Thoracic aorta (tissue), 2 donors: ENCODE measurements around the gene TCN2. TPM values are rescaled to one million over a fixed set of nuclear protein-coding genes. Genes with fewer than 3 reads are reported as not detected.

ENCODE experiments used
- ATAC-seq: fragments of 150-250 bp; one replicate; pipeline ENCODE4 v1.8.0; 2017; ENCODE audit warnings: low read depth; ENCODE audit not compliant: insufficient number of reproducible peaks, low FRiP score
- DNase-seq: peaks from one replicate; pipeline ENCODE4 v3.0.0-alpha.2; 2020; ENCODE audit warnings: low spot score
- H3K27ac ChIP-seq, 2 donors: fragments of 200-600 bp; sonication (generic); 1 replicate in 1 of 2; 2 replicates in 1 of 2; pipeline ENCODE4 v1.5.1; 2016; ENCODE audit warnings: mild to moderate bottlenecking in 2 of 2, moderate library complexity in 2 of 2
- H3K27me3 ChIP-seq: fragments of 200-600 bp; sonication (generic); replicated peaks from 2 replicates; pipeline ENCODE4 v1.6.0; 2016; ENCODE audit warnings: mild to moderate bottlenecking; ENCODE audit not compliant: insufficient read depth
- H3K36me3 ChIP-seq: fragments of 200-600 bp; sonication (generic); one replicate; pipeline ENCODE4 v1.5.1; 2016
- H3K4me1 ChIP-seq, 2 donors: fragments of 200-600 bp; sonication (generic); 1 replicate in 1 of 2; 2 replicates in 1 of 2; pipeline versions ENCODE4 v1.5.1 to v1.6.0; 2016; ENCODE audit warnings: low read depth in 2 of 2, mild to moderate bottlenecking in 1 of 2; ENCODE audit not compliant: control insufficient read depth in 1 of 2
- H3K4me3 ChIP-seq: fragments of 200-600 bp; sonication (generic); 2 replicates; pipeline ENCODE4 v1.5.1; 2016; ENCODE audit warnings: mild to moderate bottlenecking
- H3K9me3 ChIP-seq: fragments of 200-600 bp; sonication (generic); 2 replicates; pipeline ENCODE4 v1.5.1; 2016
- total RNA-seq, 2 donors: library from RNA; depleted of rRNA; stranded (reverse); fragments of >200 nt; gene quantifications; one replicate each; pipeline versions ENCODE4 v1.1.0 to v1.2.3, GENCODE V29; 2016
- TF ChIP-seq, protein P1 (sequence below): fragments of 200-600 bp; sonication (generic); IDR thresholded peaks from one replicate; pipeline ENCODE4 v1.5.1; 2019; ENCODE audit warnings: antibody characterized with exemption

TCN2 gene
- total RNA-seq, 2 donors from 2014 or later, result 33.9 to 82.0 TPM

DNA sequence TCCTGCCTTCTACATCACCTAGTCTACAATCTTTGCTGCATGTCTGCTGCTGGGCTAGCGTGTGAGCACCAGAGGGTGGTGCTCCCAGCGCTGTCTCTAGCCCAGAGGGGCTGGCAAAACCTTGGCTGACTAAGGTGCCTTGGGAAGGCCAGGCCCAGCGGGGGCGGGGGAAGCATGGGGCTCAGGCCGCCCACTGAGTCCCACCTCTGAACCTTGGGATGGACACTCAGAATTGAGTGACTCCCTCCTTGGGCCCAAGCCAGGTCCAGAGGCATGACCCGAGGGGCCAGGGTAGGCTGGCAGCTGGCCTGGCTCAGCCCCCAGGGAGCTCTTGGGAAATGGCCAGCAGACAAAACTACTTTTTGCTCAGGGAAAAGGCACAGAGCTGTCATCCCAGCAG lies 24.9 kb upstream of the TCN2 start:
- H3K4me1 ChIP-seq, result no peaks in the 10 kb centered on the region
- TF ChIP-seq, protein P1, sequence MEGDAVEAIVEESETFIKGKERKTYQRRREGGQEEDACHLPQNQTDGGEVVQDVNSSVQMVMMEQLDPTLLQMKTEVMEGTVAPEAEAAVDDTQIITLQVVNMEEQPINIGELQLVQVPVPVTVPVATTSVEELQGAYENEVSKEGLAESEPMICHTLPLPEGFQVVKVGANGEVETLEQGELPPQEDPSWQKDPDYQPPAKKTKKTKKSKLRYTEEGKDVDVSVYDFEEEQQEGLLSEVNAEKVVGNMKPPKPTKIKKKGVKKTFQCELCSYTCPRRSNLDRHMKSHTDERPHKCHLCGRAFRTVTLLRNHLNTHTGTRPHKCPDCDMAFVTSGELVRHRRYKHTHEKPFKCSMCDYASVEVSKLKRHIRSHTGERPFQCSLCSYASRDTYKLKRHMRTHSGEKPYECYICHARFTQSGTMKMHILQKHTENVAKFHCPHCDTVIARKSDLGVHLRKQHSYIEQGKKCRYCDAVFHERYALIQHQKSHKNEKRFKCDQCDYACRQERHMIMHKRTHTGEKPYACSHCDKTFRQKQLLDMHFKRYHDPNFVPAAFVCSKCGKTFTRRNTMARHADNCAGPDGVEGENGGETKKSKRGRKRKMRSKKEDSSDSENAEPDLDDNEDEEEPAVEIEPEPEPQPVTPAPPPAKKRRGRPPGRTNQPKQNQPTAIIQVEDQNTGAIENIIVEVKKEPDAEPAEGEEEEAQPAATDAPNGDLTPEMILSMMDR, result no peak
- H3K4me3 ChIP-seq, result no peak overlapping the region
- no peak for ATAC-seq
- H3K27ac ChIP-seq, result no peak overlapping the region
- H3K36me3 ChIP-seq, result peaks cover 97% of the 10 kb centered on the region
- H3K9me3 ChIP-seq, result no peaks in the 10 kb centered on the region
- no peak for DNase-seq
- no peaks in the 10 kb centered on the region for H3K27me3 ChIP-seq

DNA sequence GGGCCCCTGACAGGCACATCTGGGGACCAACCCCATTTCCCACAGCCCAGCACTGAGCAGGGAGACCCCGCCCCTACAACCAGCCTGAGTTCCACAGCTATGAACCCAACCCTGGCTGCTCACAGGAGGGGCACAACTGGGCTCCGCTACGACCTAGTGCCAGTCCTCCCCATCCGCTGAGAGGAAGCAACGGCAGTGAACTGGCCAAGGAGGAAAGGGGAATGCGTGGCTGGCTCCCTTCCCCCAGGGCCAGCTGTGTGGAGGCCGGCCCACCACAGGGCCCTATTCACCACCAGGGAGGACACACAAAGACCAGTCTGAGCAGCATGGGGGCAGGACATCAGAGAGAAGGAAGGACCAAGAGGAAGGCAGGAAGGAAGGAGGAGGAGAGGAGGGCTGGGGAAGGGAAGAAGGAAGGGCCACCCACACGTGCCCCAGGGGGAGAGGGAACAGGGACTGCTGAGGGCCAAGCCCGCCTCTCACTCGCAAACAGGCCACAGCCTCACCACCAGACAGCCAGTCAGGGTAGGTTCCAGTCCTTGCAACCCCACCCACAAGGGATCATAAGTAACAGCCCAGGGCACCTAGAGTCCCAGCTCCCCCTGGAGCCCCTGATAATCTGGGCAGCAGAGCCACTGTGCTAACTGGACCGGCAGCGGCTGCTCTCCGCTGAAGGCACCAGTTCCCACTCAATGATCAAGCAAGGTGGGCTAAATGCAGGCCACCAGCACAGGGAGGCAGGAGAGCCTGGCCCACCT lies 24.0 kb upstream of the TCN2 start:
- H3K4me1 ChIP-seq, result no peaks in the 10 kb centered on the region
- ATAC-seq (no peak), DNase-seq (no peak)
- H3K27ac ChIP-seq, result no peak overlapping the region
- H3K36me3 ChIP-seq, result peaks cover 97% of the 10 kb centered on the region
- TF ChIP-seq, protein P1, result no peak
- H3K4me3 ChIP-seq, result no peak overlapping the region
- H3K9me3 ChIP-seq, result no peaks in the 10 kb centered on the region
- no peaks in the 10 kb centered on the region for H3K27me3 ChIP-seq

DNA sequence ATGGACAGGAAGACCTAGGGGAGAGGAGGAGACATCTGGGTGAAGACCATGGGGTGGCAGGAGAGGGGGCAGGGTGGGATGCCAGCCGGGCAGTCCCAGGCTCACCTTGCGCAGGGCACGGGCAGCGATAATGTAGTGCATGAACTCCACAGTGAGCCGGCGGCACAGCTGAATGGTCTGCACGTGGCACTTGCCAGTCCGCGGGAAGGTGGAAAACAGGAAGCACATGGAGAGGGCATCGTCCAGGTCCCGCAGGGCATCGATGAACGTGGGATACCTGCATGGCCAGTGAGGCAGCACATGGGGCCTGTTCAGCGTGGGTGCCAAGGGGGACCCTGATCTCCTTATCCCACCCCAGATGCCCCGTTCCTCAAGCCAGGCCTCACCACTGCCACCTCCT lies 22.5 kb upstream of the TCN2 start:
- ATAC-seq (no peak), DNase-seq (no peak)
- Histone ChIP-seq H3K9me3 (no peaks in the 10 kb centered on the region), H3K27me3 (no peaks in the 10 kb centered on the region), H3K27ac (no peak overlapping the region), H3K36me3 (peaks cover 94% of the 10 kb centered on the region), H3K4me1 (no peaks in the 10 kb centered on the region), H3K4me3 (no peak overlapping the region)
- TF ChIP-seq, protein P1, result no peak

DNA sequence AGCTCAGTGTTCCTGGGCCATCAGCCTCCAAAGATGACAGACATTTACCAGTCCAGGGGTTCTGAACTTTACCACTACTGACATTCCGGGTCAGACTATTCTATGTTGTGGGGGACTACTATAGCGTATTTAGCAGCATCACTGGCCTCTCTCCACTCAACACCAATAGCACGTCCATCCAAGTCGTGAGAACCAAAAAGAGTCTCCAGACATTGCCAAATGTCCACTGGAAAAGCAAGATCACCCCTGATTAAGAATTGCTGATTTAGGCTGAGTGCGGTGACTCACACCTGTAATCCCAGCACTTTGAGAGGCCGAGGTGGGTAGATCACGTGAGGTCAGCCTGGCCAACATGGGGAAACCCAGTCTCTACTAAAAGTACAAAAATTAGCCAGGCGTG lies 20.6 kb upstream of the TCN2 start:
- no peaks in the 10 kb centered on the region for H3K9me3 ChIP-seq
- ATAC-seq (no peak), DNase-seq (no peak)
- TF ChIP-seq, protein P1, result no peak
- peaks cover 11 to 15% of the 10 kb centered on the region in 2 donors for H3K4me1 ChIP-seq
- no peak overlapping the region for H3K27ac ChIP-seq
- H3K27me3 ChIP-seq, result no peaks in the 10 kb centered on the region
- no peak overlapping the region for H3K4me3 ChIP-seq
- peaks cover 75% of the 10 kb centered on the region for H3K36me3 ChIP-seq

DNA sequence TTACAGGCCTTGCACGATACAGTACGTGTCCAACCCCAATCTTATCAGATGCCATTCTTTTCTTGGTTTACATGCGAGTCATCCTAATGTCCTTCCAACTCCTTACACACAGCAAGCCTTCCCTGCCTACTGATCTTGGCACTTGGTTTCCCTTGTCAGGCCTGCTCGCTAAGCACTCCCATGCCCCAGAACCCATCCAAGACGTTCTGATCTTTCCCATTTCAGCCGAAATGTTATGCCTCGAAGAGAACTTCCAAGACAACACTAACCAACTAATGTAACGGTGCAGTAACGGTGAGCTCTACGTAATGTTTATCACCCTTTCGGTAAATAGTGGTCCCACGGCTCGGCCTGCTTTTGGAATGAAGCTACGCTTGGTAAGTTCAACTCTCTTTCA lies 15.8 kb upstream of the TCN2 start:
- TF ChIP-seq, protein P1, result no peak
- no peaks in the 10 kb centered on the region for H3K9me3 ChIP-seq
- peaks cover 11 to 20% of the 10 kb centered on the region in 2 donors for H3K4me1 ChIP-seq
- peak overlapping the region; percentile 86 for H3K4me3 ChIP-seq
- ATAC-seq (no peak), DNase-seq (no peak)
- no peak overlapping the region for H3K27ac ChIP-seq
- no peaks in the 10 kb centered on the region for H3K27me3 ChIP-seq
- H3K36me3 ChIP-seq, result peaks cover 29% of the 10 kb centered on the region
